Hematopoietic multipotent progenitor cell treated with erythropoietin and hydrocortisone succinate and interleukin-3 and kit ligand, for 8 days (in vitro differentiated cells): ENCODE measurements around the gene THYN1.
"Not testable (repeated sequence)": the region's sequence is repeated elsewhere in the genome, so short reads cannot be mapped to it uniquely, and the experiment has no call there.

Source experiments
- DNase-seq: peaks from one replicate; pipeline ENCODE4 v3.0.0-alpha.2; 2015

Gene THYN1

GRCh38 chr11:134253188-134253993 lies at the start of gene THYN1, which contains the start of gene ACAD8:
Gene THYN1 (minus strand): TSS chr11:134253352. CDS start chr11:134252882, 470 bp downstream.
Gene ACAD8 (plus strand): TSS chr11:134253568. CDS start chr11:134253601, 33 bp downstream.
- peak; percentile 96 for DNase-seq

- DNase-seq = no peak
Measured at GRCh38 chr11:134294664-134295063, 41.5 kb upstream of the THYN1 start.

DNA sequence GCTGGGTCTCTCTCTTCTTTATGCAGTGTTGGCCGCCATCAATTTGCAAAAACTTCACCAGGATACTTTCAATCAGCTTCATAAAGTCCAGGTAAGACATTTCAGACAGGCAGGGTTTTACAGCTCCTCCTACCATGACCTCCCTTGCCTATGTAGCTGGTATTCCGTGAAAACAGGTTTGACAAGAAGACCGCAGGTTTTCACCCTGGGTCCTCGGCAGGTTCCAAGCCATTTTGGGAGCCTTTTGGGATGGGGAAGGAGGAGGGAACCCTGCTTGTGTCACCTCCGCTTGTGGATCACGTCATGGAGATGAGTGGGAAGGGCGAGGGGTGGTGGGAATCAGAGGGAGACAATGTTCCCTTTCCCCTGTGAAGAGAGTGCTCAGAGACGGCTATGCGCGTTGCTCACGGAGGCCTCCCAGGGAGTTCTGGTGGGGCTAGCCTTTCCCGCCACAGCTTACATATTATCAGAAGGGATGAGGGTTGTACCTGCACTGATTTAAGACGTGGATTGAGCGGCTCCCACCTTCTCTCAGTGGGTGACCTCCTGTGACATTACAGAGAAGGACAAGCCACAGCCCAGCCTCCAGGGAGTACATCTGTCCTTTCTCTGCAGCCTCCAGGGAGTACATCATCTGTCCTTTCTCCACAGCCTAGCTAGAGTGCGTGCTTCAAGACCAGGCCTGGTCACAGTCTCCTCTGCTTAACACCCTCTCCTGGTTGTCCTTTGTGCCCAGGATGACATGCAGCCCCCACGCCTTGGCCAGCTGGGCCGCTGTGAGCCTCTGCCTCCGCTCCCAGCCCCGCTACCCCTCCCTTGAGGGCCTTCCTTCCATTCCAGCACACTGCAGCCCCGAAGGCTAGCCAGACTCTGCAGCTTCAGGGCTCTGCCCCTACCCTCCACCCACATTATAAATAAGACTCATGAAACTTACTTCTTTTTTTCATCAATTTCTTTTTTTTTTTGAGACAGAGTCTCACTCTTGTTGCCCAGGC lies 40.3 kb upstream of the THYN1 start:
- DNase-seq = no peak

DNA sequence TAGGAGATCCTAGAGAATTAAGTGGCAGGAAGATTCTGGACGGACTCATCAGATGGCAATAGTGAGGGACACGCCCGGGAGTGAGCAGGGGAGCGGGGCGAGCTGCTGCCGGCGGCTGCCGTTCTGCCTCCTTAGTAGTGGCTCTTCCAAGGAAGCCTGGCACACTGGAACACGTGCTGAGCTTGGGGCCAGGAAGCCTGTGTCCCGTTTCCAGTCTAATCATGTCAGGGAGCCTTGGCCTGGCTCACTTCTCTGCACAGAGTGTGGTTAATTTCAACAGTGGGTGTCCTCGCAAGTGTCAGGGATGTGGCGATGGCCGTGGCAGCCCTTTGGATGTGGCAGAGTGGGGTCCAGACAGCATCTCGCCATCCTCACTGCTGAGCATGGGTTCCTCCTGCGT lies 39.5 kb upstream of the THYN1 start:
- no peak for DNase-seq

GRCh38 chr11:134291196-134291595 lies 38.0 kb upstream of the THYN1 start:
- no peak for DNase-seq

- DNase-seq = no peak
Measured at GRCh38 chr11:134290646-134291045, 37.5 kb upstream of the THYN1 start.

DNA sequence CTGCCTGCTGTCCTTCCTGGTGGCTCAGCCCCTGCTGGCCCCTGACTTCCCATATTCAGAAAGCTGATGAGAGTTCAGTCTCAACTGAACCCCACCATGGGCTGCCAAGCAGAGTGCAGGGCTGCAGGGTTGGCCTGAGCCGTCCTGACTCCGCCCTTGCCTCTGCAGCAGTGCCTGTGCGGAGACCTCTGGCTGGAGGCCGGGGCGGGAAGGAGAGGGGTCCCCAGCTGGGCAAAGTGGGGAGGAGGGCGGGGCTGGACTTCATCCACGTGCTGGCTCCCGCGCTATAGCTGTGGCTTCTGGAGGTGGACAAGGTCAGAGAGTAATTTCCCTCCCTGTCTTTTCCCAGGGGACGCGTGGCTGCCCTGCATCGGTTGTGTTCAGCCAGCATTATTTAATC lies 36.6 kb upstream of the THYN1 start:
- DNase-seq = no peak

GRCh38 chr11:134289167-134289566 lies 36.0 kb upstream of the THYN1 start:
- DNase-seq = no peak

DNA sequence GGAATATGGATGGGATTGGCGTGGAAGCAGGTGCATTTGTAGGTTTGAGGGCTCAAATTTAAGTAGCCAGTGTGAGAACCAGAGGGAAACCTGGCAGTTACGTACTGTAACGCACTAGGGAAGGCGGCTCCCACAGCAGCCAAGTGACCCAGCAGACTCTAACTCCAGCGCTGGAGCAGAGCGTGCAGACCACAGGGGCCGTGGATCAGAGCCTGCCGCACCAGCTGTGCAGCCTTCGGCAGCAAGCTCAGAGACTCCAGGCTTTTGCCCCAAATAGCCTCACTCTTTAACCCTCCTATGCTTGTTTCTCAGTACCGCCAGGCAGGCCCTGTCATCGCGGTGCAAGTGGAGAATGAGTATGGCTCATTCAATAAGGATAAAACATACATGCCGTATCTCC lies 35.3 kb upstream of the THYN1 start:
- no peak for DNase-seq

GRCh38 chr11:134287561-134287960 lies 34.4 kb upstream of the THYN1 start:
- no peak for DNase-seq

- DNase-seq = not testable (repeated sequence)
Measured at GRCh38 chr11:134284349-134284748, 31.2 kb upstream of the THYN1 start.

- no peak for DNase-seq
Measured at GRCh38 chr11:134283461-134284230, 30.5 kb upstream of the THYN1 start.

DNA sequence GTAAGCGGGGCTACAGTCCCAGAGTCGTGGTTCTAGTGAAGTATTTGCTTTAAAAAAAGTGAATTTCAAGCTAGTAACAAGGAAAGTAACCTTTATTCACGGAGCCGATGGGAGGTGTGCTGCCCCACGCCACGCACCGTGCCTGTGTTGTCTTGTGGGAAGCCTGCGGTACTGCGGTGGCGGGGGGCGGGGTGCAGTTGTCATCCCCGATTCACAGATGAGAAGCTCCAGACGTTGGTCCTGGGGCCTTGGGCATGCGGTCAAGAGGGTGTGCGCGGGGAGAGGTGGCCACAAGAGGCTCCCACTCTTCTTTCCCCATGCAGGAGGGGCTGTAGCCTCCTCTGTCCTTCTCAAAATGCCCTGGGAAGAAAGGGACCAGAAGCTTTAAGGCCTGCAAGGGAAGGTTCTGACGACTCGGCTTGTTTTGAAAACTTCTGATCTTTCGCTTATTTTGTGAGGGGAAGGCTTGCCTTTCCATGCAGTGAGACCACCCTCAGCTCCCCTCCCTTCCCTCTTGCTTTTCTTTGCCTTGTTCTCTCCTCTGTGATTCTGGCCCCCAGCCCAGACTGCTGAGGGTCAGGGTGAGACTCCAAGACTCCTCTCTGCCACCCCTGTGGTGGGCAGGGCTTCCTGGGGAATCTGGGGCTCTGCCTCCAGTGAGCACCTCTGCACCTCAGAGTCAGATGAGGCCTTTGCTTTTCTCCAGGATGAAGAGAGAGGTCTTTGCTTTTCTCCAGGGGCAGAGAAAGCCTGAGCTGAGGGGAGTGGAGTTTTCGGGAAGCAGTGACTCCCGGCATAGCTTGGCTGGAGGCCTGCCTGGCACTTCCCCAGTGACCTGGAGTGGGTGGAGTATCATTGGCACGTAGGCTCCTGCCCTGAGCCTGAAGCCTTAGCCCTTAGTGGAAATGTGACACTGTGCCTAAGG lies 29.2 kb upstream of the THYN1 start:
- no peak for DNase-seq

DNA sequence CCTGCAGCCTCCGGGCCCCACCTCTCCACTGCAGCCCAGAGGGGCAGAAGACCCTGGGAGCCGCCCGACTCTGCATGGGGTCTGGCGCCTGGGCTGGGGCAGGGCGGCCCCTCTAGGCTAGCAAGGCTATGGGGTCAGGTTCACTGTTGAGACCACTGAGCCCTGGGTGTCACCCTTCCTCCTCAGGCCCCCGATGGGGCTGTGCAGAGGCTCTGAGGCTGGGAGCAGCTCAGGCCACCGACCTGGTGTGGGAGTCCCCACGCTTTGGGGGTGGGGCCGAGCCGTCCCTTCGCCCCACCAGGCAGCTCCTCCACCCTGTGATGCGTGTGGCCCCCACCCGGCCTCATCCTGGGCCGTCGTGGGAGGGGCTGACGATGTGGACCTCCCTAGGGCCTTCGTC lies 28.5 kb upstream of the THYN1 start:
- not testable (repeated sequence) for DNase-seq

GRCh38 chr11:134278356-134278755 lies 25.2 kb upstream of the THYN1 start:
- no peak for DNase-seq

DNA sequence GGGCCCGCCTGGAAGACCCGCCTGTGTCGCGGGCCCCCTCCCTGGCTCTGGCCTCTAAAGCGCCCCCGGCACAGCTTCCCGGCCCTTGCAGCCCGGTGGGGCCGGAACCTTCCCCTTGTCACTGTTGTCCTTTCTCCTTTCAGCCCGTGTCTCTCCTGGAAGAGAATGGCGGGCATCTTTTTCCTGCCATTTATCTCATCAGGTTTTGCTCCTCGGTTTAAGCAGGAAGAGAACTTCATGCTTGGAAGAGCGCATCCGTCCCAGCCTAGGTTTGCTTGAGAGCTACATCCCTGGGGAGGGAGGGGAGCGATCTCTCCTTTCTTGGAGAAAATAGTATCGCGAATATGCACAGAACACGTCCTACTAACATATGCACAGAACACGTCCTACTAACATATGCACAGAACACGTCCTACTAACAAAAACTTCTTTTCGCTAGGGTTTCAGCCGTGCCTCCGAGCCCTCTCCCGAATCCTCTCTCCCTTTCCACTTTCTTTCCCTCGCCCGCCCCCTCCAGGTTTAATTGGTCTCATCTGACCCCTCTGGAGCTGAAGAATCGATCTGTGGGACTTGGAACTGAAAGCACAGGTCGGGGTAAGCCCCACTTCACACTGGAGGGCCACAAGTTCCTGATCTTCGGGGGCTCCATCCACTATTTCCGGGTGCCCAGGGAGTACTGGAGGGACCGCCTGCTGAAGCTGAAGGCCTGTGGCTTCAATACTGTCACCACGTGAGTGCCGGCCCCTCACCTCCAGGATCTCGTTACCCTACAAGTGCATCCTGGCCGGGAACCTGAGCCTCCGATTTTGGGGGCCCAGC lies 24.2 kb upstream of the THYN1 start:
- DNase-seq = no peak

DNA sequence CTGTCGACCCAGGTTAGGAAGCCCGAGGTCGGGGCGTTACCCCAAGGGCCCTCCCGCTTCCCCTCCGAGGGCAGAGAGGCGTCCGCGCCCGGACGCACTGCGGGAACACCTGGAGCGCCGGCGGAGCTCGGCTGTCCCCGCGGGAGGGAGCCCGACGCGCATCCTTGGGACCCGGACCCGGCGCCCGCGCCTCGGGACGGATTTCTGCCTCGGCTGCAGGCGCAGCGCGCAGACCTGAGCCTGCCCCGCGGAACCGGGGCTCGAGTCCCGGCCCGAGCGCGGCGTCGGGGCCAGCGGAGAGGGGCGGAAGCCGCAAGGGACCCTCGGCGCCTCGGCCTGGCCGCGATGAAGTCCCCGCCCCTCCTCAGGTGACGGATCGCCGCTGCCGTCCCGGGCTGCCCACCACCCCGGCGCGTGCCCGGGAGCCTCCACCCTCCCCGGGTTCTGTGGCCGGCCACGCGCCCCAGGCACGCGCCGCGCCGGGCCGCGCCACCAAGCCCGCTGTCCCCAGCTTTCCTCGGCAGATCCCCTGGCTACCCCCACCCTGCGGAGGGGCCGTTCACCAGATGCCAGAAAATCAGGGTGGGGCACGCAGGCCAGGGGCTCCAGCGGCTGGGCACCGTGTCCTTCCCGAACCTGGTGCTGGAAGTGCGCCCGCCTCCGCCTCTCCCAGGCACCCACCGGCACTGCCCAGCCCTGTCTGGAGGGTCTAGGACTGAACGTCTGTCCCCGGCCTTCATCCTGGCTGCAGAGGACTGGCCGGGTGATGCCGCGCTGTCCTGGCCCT lies 23.4 kb upstream of the THYN1 start:
- no peak for DNase-seq

DNA sequence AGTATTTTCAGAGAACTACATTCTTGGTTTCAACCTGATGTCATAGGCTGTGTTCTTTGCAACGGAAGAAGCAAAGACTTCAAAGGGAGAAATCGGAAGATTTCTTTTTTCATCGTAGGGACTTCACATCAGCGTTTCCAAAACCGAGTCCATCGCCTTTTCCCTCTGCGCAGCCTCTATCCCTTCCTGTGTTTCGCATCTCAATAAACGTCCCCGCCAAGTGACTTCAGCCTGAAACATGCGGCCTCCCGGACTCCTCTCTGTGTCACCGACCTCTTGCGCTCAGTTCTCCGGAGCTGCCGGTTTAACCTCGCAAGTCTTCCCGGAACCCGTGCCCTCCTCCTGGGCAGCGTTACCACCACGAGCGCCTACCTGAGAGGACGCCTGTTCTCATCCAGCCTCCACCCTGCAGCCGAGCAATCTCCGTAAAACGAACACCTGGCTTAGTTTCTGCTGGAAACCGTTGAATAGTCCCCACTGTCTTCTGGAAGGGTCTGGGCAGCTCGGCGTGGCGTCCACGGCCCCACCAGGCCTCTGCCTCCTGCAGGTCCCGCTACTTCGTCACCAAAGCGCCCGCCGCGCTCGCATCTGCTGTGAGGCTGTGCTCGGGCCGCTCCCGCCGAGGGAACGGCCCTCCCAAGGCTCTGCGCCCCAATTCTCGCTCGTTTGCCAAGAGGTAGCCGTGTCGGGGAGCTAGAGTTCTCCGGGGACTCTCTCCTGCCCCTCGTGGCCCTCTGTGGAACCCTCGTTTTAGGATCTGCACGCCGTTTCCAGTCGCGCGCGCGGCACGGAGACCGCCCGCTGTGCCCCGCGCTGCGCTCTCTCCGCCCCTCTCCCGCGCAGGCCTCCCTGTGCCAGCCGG lies 22.6 kb upstream of the THYN1 start, which contains the start of gene GLB1L3:
GLB1L3 (plus strand) TSS at position 846 of the 862 bp plus-strand sequence. CDS start 362 bp downstream, outside the sequence.
- peak; percentile 56 for DNase-seq

- no peak for DNase-seq
Measured at GRCh38 chr11:134275188-134275533, 22.0 kb upstream of the THYN1 start.
